ENCODE measurements around the gene RICTOR.
"Not testable (repeated sequence)": the region's sequence is repeated elsewhere in the genome, so short reads cannot be mapped to it uniquely, and the experiment has no call there.

Gene RICTOR

DNA sequence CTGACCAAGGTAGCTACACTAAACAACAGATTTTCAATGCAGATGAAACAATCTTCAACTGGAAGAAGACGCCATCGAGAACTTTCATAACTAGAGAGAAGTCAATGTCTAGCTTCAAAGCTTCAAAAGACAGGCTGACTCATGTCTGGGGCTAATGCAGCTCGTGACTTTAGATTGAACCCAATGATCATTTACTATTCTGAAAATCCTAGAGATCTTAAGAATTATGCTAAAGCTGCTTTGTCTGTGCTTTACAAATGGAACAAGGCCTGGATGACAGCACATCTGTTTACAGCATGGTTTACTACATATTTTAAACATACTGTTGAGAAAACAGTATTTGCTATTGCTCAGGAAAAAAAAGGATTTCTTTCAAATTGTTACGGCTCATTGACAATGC is 54.9 kb downstream of the RICTOR start:
- no peak for DNase-seq
- in situ Hi-C loops (cut with HindIII; ENCODE audit: low pct_ligation_motif_present, low pct_unique_long_range_greater_than_20kb, low sequenced_read_pairs) = no loop called here

DNA sequence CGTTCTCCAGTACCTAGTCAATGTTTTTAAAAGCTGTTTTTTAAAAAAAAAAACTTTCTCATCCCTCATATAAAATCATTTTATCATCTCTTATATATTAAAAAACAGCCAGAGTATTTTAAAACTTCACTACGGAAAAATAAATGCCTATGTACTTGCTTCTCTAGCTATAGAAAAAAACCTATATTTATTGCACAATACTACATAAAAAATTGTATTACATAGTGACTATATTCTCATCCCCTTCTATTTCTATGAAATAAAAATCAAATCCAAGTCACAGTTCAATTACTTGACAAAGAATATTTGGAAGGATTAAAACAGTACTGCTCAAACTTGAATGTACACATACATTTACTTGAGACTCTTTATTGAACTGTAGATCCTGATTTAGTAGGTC is 56.7 kb downstream of the RICTOR start:
- DNase-seq = no peak
- in situ Hi-C loops (cut with HindIII; ENCODE audit: low pct_ligation_motif_present, low pct_unique_long_range_greater_than_20kb, low sequenced_read_pairs) = no loop called here

- no peak for DNase-seq
- in situ Hi-C loops (cut with HindIII; ENCODE audit: low pct_ligation_motif_present, low pct_unique_long_range_greater_than_20kb, low sequenced_read_pairs) = no loop called here
Observed at GRCh38 chr5:39016587-39017275, 57.5 kb downstream of the RICTOR start.

DNA sequence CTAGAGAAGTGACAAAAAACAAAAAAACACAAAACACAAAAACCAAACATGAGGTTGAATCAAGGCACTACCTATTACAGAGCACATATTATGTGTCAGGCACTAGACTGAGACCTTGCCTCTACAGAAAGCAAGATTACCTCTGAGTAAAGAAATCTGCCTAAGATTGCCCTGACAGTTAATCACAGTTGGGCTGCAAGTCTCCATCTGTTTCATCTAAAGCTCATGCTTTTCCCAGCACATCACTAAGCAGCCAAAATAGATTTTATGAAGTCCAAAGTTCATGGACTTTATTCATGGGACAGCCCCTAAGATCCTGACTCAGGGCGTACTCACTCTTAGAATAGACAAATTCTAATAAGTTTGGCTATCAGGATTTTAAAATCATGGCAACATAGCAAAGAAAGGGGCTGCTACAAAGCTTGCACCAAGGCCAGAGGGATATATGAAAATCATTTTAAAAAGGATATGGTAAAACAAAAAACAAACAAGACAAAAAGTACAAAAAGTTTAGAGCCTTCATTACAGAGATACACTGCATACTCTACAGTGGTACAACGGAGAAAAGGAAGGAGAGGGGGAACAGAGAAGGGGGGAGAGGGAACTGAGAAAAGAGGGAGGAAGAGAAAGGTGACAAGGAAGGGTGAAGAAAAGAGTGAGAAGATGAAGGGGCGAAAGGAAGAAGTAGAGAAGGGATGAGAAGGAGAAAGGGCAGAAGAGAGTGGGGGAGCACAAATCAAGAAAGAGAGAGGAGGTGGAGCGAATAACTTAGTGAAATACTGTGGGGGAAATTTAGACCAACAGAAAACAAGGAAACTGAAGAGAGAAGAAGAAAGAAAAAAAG is 58.2 kb downstream of the RICTOR start:
- in situ Hi-C loops (cut with HindIII; ENCODE audit: low pct_ligation_motif_present, low pct_unique_long_range_greater_than_20kb, low sequenced_read_pairs) = no loop called here

GRCh38 chr5:39014561-39014960 is 59.6 kb downstream of the RICTOR start:
- peak; percentile 5 for DNase-seq
- in situ Hi-C loops (cut with HindIII; ENCODE audit: low pct_ligation_motif_present, low pct_unique_long_range_greater_than_20kb, low sequenced_read_pairs) = no loop called here

More for the DNA sequence above, 58.2 kb downstream of the RICTOR start:
- DNase-seq = peak; percentile 28

DNA sequence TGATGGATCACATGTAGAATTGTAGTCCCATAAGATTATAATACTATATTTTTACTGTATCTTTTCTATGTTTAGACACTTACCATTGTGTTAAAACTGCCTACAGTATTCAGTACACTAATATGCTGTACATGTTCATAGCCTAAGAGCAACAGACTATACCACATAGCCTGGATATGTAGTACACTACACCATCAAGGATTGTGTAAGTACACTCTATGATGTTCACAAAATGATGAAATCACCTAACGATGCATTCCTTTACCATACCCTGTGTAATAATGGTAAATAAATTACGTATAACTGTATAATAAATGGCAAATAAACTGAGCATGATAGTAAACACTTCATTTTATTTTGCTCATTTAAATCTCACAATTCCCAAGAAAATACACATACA is 60.3 kb downstream of the RICTOR start:
- no peak for DNase-seq
- in situ Hi-C loops (cut with HindIII; ENCODE audit: low pct_ligation_motif_present, low pct_unique_long_range_greater_than_20kb, low sequenced_read_pairs) = no loop called here

- in situ Hi-C loops (cut with HindIII; ENCODE audit: low pct_ligation_motif_present, low pct_unique_long_range_greater_than_20kb, low sequenced_read_pairs); DNase-seq: not testable (repeated sequence)
Observed at GRCh38 chr5:39010958-39011357, 63.2 kb downstream of the RICTOR start.

DNA sequence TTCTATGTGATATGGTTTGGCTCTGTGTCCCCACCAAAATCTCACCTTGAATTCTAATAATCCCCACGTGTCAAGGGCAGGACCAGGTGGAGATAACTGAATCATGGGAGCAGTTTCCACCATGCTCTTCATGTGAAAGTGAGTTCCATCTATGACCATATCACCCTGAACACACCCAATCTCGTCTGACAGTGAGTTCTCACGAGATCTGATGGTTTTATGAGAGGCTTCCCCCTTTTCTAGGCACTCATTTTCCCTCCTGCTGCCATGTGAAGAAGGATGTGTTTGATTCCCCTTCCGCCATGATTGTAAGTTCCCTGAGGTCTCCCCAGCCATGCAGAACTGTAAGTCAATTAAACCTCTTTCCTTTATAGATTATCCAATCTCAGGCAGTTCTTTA is 64.2 kb downstream of the RICTOR start:
- no peak for DNase-seq
- in situ Hi-C loops (cut with HindIII; ENCODE audit: low pct_ligation_motif_present, low pct_unique_long_range_greater_than_20kb, low sequenced_read_pairs) = no loop called here

- DNase-seq = no peak
- in situ Hi-C loops (cut with HindIII; ENCODE audit: low pct_ligation_motif_present, low pct_unique_long_range_greater_than_20kb, low sequenced_read_pairs) = no loop called here
Observed at GRCh38 chr5:39009280-39009679, 64.9 kb downstream of the RICTOR start.

GRCh38 chr5:39006650-39007049 is 67.5 kb downstream of the RICTOR start:
- no peak for DNase-seq
- in situ Hi-C loops (cut with HindIII; ENCODE audit: low pct_ligation_motif_present, low pct_unique_long_range_greater_than_20kb, low sequenced_read_pairs) = no loop called here

GRCh38 chr5:39005566-39006232 is 68.5 kb downstream of the RICTOR start:
- in situ Hi-C loops (cut with HindIII; ENCODE audit: low pct_ligation_motif_present, low pct_unique_long_range_greater_than_20kb, low sequenced_read_pairs) = no loop called here
- no peak for DNase-seq

GRCh38 chr5:39001683-39002082 is 72.5 kb downstream of the RICTOR start:
- no peak for DNase-seq
- in situ Hi-C loops (cut with HindIII; ENCODE audit: low pct_ligation_motif_present, low pct_unique_long_range_greater_than_20kb, low sequenced_read_pairs) = no loop called here

DNA sequence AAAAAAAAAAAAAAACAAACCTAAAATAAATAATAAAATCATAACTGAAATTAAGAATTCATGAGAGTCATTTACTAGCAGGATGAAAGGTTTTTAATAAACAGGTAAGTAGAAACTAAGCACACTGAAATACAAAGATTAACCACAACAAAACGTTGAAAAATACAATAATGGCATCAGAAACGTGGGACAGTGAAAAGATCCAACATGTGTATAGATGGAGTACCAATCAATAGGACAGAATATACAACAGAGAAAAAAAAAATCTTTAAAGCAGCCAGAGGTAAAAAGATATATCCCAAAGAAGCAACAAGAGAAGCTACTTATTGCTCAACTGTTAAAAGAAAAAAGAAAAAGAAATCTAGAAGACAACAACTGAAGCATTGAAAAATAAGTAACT is 75.2 kb downstream of the RICTOR start:
- in situ Hi-C loops (cut with HindIII; ENCODE audit: low pct_ligation_motif_present, low pct_unique_long_range_greater_than_20kb, low sequenced_read_pairs) = no loop called here

GRCh38 chr5:38997591-38997990 is 76.6 kb downstream of the RICTOR start:
- no peak for DNase-seq
- in situ Hi-C loops (cut with HindIII; ENCODE audit: low pct_ligation_motif_present, low pct_unique_long_range_greater_than_20kb, low sequenced_read_pairs) = no loop called here

More for the DNA sequence above, 75.2 kb downstream of the RICTOR start:
- no peak for DNase-seq

DNA sequence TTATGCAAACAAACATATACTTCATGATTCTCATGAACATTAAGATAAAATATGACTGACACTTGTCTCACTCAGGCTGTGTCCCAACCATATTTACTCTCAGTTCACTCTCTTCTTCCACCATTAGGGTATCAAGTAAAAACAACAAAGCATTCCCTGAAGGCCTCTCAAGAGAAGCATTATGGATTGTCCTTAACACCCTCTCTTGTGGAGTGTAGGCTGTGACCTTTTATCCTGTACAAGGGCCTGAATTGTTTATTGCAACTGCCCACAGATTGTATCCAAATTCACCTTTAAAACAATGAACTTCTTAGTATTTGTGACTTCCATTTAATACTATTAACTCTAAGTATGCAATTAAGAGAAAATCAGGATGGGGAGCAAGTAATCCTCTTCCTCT is 78.1 kb downstream of the RICTOR start:
- in situ Hi-C loops (cut with HindIII; ENCODE audit: low pct_ligation_motif_present, low pct_unique_long_range_greater_than_20kb, low sequenced_read_pairs) = no loop called here
- DNase-seq = no peak

DNA sequence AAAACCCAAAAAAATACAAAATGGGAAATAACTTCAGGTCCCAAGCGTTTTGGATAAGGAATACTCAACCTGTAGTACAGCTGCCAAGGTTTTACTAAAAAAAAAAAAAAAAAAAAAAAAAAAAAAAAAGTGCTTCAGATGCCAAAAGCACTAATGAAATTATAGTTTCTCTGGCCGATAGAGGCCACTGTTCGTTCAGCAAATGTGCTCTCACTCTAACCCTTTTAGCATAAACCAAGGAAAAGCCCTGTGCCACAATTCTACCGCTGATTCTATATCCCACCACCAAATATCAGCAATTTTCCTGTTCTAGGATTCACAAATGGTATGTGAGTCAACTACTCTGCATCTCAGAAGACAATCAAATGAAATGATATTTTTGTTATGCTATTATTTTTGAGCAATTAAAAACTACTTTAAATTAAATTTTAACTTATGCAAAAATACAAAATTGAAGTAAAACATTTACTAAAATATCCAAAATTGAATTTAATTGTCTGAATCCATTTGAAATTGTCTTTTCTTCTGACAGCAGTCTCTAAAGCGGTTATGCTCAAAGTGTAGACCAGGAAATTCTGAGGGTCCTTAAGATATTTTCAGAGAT is 79.8 kb downstream of the RICTOR start:
- peak; percentile 84 for DNase-seq
- in situ Hi-C loops (cut with HindIII; ENCODE audit: low pct_ligation_motif_present, low pct_unique_long_range_greater_than_20kb, low sequenced_read_pairs) = no loop called here

DNA sequence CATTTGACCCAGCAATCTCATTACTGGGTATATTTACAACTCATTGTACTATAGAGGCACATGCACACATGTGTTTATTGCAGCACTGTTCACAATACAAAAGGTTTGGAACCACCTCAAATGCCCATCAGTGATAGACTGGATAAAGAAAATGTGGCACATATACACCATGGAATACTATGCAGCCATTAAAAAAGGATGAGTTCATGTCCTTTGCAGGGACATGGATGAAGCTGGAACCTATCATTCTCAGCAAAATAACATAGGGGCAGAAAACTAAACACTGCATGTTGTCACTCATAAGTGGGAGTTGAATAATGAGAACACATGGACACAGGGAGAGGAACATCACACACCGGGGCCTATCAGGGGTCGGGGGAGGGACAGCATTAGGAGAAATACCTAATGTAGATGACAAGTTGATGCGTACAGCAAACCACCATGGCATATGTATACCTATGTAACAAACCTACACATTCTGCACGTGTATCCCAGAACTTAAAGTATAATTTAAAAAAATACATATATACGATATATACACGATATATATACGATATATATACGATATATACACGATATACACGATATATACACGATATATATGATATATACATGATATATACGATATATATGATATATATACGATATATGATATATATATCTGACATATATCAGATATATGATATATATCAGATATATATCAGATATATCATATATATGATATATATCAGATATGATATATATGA is 84.1 kb downstream of the RICTOR start:
- DNase-seq; in situ Hi-C loops (cut with HindIII; ENCODE audit: low pct_ligation_motif_present, low pct_unique_long_range_greater_than_20kb, low sequenced_read_pairs): not testable (repeated sequence)

GRCh38 chr5:38985909-38986452 is 88.2 kb downstream of the RICTOR start:
- no peak for DNase-seq
- in situ Hi-C loops (cut with HindIII; ENCODE audit: low pct_ligation_motif_present, low pct_unique_long_range_greater_than_20kb, low sequenced_read_pairs) = no loop called here

Data from ACHN (cell line).